GM19328 (cell line): ENCODE data around the gene MED9.
"Not testable (repeated sequence)": the region's sequence is repeated elsewhere in the genome, so short reads cannot be mapped to it uniquely, and the experiment has no call there.

ENCODE experiments used
- ATAC-seq: cut with Tn5 transposase; IDR thresholded peaks from one replicate; pipeline ENCODE4 v1.9.1; 2021; ENCODE audit warnings: mild to moderate bottlenecking, moderate library complexity; ENCODE audit not compliant: unreplicated experiment

The MED9 gene

GRCh38 chr17:17454700-17455099, 22.1 kb upstream of the MED9 start:
- not testable (repeated sequence) for ATAC-seq

GRCh38 chr17:17455173-17455572, 21.6 kb upstream of the MED9 start:
- no peak for ATAC-seq

- no peak for ATAC-seq
These were observed 20.5 kb upstream of the MED9 start for GRCh38 chr17:17456251-17456650.

- ATAC-seq: no peak
These were observed 19.1 kb upstream of the MED9 start for GRCh38 chr17:17457680-17458079.

- no peak for ATAC-seq
These were observed 16.8 kb upstream of the MED9 start for GRCh38 chr17:17460038-17460437.

- no peak for ATAC-seq
These were observed 14.6 kb upstream of the MED9 start for GRCh38 chr17:17462048-17462824.

- no peak for ATAC-seq
These were observed 13.0 kb upstream of the MED9 start for GRCh38 chr17:17463821-17464220.

GRCh38 chr17:17465878-17466277, 10.9 kb upstream of the MED9 start:
- not testable (repeated sequence) for ATAC-seq

- no peak for ATAC-seq
These were observed 10.3 kb upstream of the MED9 start for GRCh38 chr17:17466511-17466910.

- ATAC-seq: no peak
These were observed 9.8 kb upstream of the MED9 start for GRCh38 chr17:17467016-17467415.

- ATAC-seq: no peak
These were observed 9.1 kb upstream of the MED9 start for GRCh38 chr17:17467720-17468119.

- ATAC-seq: no peak
These were observed 8.4 kb upstream of the MED9 start for GRCh38 chr17:17468217-17469010.

GRCh38 chr17:17469358-17469757, 7.4 kb upstream of the MED9 start:
- ATAC-seq: no peak

- ATAC-seq: no peak
These were observed 6.8 kb upstream of the MED9 start for GRCh38 chr17:17469996-17470395.

- ATAC-seq: no peak
These were observed 4.4 kb upstream of the MED9 start for GRCh38 chr17:17472333-17472920.

- ATAC-seq: no peak
These were observed 2.5 kb upstream of the MED9 start for GRCh38 chr17:17474341-17474740.

GRCh38 chr17:17479209-17479608, 2.4 kb downstream of the MED9 start:
- ATAC-seq: no peak

- no peak for ATAC-seq
These were observed 3.9 kb downstream of the MED9 start for GRCh38 chr17:17480593-17481148.

- ATAC-seq: no peak
These were observed 5.1 kb downstream of the MED9 start for GRCh38 chr17:17481860-17482259.

- ATAC-seq: no peak
These were observed 7.7 kb downstream of the MED9 start for GRCh38 chr17:17484451-17484899.

- no peak for ATAC-seq
These were observed 8.6 kb downstream of the MED9 start for GRCh38 chr17:17485420-17485819.
